Fibroblast of mammary gland (primary cell): ENCODE results near the gene PPP1R14C.

Source experiments
- DNase-seq: peaks from one replicate; pipeline ENCODE4 v3.0.0-alpha.2; 2010; ENCODE audit warnings: low read depth
- H3K4me3 ChIP-seq: 2 replicates; pipeline ENCODE4 v1.5.1; 2011; ENCODE audit warnings: low read depth, mild to moderate bottlenecking, low read length, moderate library complexity; ENCODE audit not compliant: control insufficient read depth
- CTCF ChIP-seq: conservative IDR thresholded peaks from 2 replicates; pipeline ENCODE4 v1.5.1; 2011; ENCODE audit warnings: low read depth, low read length, inconsistent platforms; ENCODE audit not compliant: control insufficient read depth, insufficient read depth

Gene PPP1R14C

GRCh38 chr6:150198532-150198931 lies 55.7 kb downstream of the PPP1R14C start:
- H3K4me3 ChIP-seq = no peak overlapping the region
- no peak for DNase-seq
- TF ChIP-seq CTCF = no peak

- TF ChIP-seq CTCF = no peak
- no peak overlapping the region for H3K4me3 ChIP-seq
- no peak for DNase-seq
These were observed 56.4 kb downstream of the PPP1R14C start for GRCh38 chr6:150199241-150199640.

GRCh38 chr6:150200428-150201100 lies 57.7 kb downstream of the PPP1R14C start:
- TF ChIP-seq CTCF = no peak
- H3K4me3 ChIP-seq = no peak overlapping the region
- DNase-seq = no peak

GRCh38 chr6:150201285-150201684 lies 58.4 kb downstream of the PPP1R14C start:
- TF ChIP-seq CTCF = no peak
- no peak for DNase-seq

GRCh38 chr6:150201772-150202329 lies 59.0 kb downstream of the PPP1R14C start:
- no peak for DNase-seq

More at GRCh38 chr6:150201285-150201684, 58.4 kb downstream of the PPP1R14C start:
- no peak overlapping the region for H3K4me3 ChIP-seq

GRCh38 chr6:150202404-150202803 lies 59.6 kb downstream of the PPP1R14C start:
- no peak overlapping the region for H3K4me3 ChIP-seq
- no peak for TF ChIP-seq CTCF
- peak; percentile 14 for DNase-seq

More at GRCh38 chr6:150201772-150202329, 59.0 kb downstream of the PPP1R14C start:
- H3K4me3 ChIP-seq = no peak overlapping the region
- no peak for TF ChIP-seq CTCF

GRCh38 chr6:150202934-150203333 lies 60.1 kb downstream of the PPP1R14C start:
- no peak for TF ChIP-seq CTCF
- DNase-seq = peak; percentile 14
- H3K4me3 ChIP-seq = no peak overlapping the region
